HG03575 (cell line): ENCODE measurements around the gene METAP1D.
A peak's percentile ranks its signal among the peaks of the same experiment; 100 is the strongest.
"Not testable (repeated sequence)": the region's sequence is repeated elsewhere in the genome, so short reads cannot be mapped to it uniquely, and the experiment has no call there.

Experiments used
- ATAC-seq: cut with Tn5 transposase; IDR thresholded peaks from one replicate; pipeline ENCODE4 v1.9.1; 2021; ENCODE audit not compliant: unreplicated experiment, insufficient number of reproducible peaks, low FRiP score; ENCODE audit errors: extremely low read depth

METAP1D gene

DNA sequence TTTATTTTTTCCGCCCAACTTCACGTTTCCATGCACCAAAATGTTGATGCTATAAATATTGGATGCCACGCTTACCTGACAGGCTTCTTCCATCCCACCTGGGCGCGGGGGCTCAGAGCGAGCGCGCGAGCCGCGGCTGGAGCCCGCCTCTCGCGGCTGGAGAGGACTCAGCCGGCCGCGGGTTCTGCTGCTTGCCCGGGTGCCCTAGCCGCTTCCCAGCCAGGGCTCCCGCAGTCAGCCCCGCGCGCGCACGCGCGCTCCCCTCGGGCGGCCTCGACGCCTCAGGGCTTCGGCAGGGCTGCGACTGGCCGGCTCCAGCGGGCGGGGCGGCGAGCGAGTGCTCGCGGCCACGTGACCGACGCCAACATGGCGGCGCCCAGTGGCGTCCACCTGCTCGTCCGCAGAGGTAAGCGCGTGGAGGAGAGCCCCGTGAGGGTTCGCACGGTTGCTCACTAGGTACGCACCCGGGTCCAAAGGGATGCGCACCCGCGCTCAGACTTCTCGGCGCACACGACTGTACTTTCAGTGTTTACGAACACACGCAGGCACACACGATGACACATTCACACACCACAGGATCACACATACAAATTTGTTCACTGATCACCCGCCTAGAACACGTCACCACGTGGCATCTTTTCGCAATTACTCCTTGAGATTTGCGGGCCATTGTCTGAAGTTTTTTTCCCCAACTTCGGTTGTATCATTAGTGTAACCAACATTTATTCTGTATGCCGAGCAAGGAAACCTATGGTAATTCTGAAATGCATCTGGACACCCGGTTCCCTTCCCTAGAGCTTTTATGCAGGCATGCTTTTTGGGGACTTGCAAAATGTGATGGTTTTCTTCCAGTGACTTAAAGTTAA is at the start of gene METAP1D:
METAP1D (plus strand) TSS at position 350 of the 866 bp plus-strand sequence; CDS start at position 367, 17 bp downstream.
- ATAC-seq: peak; percentile 30

DNA sequence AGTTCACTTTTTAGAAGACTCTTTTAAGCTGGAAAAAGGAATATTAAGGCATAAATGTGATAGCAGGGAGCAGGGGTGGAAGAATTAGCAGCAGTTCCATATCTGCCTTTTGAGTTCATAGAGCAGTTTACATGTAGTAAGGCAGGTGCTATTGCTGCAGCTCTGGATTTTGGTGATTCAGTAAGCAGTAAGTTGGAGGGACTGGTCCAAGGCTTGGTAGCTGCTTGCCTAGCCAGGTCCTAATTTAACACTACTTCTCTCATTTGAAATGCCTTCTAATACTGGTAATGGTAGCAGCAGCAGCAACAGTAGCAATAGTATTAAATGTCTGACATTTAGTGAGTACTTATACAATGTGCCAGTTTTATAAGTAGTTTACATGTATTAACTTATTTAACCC is 47.5 kb upstream of the METAP1D start:
- no peak for ATAC-seq

DNA sequence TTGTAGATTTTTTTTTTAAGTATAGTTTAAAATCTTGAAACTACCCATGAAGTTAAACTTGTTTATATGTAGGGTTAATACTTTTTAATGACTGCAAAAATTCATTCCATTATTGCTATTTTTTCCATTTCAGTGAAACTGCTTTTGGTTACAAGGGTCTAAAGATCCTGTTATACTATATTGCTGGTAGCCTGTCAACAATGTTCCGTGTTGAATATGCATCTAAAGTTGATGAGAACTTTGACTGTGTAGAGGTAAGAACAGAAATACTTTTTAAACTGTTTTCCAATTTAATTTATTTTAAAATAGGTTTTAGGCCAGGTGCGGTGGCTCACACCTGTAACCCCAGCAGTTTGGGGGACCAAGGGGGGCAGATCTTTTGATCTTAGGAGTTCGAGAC is 47.0 kb upstream of the METAP1D start:
- no peak for ATAC-seq

DNA sequence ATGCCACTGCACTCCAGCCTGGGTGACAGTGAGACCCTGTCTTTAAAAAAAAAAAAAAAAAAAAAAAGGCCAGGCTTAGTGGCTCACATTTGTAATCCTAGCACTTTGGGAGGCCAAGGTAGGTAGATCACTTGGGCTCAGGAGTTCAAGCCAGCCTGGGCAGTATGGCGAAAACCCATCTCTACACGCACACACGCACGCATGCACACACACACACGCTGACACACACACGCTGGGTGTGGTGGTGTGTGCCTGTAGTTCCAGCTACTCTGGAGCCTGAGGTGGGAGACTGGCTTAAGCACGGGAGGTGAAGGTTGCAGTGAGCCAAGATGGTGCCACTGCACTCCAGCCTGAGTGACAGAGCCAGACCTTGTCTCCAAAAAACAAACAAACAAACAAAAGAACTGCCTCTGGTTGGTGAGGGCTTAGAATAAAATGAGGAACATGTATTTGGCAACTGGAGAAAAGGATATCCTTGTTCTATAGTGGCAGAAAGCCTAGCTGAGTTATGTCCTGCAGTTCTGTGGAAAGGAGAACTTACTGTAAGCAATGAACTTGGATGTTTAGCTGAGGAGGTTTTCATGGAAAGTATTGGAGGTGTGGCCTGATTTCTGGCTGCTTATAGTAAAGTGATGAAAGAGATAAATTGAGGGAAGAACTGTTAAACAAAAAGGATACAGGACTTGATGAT is 43.5 kb upstream of the METAP1D start:
- ATAC-seq: no peak

DNA sequence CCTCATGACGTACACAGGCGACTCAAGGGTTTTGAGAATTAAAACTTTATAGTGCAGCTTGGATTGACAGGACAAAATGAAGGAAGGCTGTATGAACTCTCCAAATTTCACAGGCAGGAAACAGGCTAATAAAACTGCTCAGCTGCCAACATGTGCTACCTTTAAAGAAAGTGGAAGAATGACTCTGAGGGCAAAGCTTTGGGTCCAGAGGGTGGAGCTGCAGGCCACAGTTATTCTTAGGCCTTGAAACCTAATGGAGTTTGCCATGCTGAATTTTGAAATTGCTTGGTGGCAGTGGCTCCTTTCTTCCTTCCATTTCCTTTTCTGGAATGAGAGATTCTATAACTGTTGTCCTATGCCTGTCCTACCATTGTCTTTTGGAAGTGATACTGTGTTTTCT is 42.7 kb upstream of the METAP1D start:
- ATAC-seq: no peak

DNA sequence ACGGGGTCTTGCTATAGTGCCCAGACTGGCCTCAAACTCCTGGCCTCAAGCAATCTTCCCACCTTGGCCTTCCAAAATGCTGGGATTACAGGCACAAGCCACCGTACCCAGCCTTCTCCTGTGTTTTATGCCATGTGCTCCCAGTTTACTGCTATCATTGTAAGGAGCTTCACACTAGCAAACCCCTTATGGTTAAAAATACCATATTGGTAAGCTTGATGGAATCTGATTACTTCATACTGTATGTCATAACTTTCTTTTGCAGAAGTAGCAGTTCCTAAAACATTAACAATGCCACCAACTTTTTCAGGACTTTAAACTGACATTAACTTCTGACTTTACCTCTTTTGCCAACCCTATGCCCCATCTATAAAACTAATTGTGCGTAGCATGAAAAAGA is 41.3 kb upstream of the METAP1D start:
- no peak for ATAC-seq

DNA sequence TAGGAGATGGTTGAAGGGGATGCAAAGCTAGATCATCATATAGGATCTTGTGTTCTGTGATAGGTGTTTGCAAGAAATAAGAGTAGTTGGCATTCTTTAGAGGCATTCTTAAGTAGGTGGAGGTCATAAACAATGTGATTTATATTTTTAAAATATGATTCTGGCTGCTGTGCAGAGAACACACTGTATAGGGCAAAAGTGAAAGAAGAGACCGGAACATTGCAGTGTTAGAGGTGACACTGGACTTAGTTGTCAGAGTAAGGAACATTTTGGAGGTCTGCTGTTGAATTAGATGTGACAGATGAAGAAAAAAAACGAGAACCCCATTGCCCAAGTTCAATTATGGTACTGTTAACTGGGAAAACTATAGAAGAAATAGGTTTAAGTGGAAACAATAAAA is 39.8 kb upstream of the METAP1D start:
- no peak for ATAC-seq

DNA sequence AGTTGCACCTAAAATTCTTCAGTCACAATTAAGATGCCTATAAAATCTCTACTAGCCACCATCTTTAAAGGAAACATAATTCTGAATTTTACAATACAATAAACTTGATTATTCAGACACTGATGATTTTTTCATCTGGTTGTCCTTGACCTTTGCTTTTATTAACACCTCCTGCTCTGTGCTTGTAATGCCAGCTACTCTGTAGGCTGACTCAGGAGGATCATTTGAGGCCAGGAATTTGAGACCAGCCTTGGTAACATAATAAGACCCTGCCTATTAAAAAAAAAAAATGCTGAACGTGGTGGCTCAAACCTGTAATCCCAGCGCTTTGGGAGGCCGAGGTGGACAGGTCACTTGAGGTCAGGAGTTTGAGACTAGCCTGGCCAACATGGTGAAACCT is 39.2 kb upstream of the METAP1D start:
- ATAC-seq: no peak

DNA sequence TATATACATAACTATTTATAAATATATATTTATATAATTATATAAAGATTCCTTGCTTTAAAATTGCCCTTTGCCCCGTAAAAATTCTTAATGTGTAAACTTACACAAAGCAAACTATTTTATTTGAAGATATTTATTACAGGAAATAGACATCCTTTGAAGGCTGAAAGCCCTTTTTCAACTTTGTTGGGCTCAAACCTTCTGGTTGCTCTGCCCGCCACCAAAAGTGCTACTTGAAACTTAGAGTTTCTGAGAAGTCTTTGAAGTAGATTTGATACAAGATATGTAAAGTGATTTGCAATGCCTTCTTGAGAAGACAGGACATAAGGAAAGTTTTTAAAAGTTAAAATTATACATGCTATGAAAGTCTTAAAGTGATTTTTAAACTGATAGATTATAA is 36.6 kb upstream of the METAP1D start:
- no peak for ATAC-seq

DNA sequence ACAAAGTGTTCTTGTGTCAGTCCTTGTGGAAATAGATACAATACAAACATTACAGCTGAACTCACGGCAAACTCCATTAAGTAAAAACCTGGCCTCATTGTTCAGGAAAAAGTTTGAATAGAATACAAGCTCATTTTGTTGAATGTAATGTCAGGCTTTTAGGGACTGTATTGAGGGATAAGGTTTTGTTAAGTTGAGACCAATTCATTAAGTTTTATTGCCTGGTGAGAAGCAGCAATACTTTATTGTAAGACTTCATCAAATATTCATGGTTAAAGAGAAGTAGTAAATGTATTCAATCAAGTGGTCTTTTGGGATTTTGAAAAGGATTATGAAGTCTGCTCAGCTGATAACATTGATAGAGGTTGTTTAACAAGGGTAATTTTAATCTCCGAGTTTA is 35.4 kb upstream of the METAP1D start:
- ATAC-seq: no peak

DNA sequence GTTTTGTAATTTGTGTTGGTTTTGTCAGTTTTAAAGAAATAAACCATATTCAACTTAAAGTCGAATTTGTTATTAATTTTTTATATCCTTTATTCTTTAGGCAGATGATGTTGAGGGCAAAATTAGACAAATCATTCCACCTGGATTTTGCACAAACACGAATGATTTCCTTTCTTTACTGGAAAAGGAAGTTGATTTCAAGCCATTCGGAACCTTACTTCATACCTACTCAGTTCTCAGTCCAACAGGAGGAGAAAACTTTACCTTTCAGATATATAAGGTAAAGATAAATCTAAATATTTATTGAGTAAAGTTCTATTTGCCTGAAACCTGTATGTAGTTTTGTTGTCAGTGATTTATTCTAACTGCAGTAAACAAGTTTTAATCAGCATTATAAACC is 34.5 kb upstream of the METAP1D start:
- no peak for ATAC-seq

DNA sequence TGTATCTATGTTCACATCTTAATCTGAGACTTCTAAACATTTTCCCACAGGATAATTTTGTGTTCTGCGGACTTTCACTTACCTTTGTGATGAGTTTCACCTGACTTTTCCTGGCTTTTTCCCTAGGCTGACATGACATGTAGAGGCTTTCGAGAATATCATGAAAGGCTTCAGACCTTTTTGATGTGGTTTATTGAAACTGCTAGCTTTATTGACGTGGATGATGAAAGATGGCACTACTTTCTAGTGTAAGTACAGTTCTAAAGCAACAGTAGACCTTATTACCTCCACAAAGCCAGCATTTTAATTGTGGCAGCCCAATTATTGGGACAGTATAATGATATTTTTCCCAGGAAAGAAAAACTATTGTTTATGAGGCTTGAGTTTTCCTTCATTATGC is 34.1 kb upstream of the METAP1D start:
- ATAC-seq: no peak

DNA sequence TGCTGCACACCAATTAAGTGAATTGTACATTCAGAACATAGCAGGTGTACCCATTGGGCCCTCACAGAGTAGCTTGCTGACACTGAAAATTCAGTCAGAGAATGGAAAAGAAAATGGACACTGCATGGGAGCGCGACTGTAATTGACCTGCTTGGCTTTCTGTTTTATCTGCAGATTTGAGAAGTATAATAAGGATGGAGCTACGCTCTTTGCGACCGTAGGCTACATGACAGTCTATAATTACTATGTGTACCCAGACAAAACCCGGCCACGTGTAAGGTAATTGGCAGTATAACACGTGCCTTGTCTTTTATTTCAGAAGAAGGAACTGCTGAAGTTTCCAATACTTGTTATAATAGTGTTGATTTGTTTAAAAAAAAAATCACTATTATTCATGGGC is 33.5 kb upstream of the METAP1D start:
- ATAC-seq: no peak

DNA sequence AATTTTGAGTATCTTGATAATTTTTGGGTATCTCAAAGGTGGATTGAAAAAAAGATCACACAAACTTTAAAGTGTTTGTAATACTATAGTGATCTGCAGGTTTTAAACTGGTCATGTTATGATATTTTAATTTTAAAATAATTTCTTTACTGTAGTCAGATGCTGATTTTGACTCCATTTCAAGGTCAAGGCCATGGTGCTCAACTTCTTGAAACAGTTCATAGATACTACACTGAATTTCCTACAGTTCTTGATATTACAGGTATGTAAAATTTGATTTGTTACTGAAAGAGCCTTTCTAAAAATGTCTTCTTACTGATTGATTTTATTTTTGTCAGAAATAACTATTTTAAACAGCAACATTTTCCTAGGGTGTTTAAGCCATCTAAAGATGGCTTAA is 33.1 kb upstream of the METAP1D start:
- ATAC-seq: no peak

DNA sequence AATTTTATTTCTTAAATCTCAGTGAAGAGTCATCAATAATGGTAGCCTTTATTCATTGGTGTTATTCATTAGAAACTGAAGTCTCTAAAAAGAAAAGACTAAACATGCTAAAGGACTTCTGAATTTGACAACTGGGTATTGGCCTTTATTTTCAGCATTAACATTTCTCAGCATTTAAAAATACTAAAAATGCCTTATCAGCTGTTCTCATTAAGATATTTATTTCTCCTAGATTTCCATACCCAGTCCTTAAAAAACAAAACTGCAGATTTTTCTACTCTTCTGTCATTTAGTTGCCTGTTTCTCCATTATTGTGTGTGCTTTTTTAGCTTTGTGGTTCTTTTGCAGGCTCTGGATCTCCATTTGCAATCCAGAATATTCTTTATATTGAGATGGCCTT is 31.2 kb upstream of the METAP1D start:
- ATAC-seq: no peak

DNA sequence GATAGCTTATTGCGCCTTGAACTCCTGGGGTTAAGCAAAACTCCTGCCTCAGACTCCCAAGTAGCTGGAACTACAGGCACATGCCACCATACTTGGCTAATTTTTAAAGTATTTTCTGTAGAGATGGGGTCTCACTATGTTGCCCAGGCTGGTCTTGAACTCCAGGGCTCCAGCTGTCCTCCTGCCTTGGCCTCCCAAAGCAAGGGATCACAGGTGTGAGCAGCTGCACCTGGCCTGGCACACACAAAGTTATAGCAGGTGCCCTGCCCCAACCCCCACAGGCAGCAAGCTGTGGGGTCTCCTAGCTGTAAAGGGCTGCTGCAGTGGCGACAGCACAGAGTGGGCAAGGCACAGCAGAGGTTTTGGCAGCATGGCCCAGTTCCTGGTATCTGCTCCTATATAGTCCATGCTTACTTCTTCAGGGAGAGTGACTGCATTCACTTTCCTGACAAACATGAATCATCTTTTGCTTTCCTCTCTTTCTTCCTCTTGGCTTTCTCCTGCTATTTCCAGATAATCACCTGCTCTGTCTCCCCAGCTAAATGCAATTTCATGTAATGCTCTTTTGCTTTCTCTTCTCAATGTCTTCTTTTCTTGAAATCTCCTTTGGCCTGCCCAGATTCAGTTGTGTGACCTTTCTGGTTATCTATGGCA is 27.3 kb upstream of the METAP1D start:
- ATAC-seq: no peak

DNA sequence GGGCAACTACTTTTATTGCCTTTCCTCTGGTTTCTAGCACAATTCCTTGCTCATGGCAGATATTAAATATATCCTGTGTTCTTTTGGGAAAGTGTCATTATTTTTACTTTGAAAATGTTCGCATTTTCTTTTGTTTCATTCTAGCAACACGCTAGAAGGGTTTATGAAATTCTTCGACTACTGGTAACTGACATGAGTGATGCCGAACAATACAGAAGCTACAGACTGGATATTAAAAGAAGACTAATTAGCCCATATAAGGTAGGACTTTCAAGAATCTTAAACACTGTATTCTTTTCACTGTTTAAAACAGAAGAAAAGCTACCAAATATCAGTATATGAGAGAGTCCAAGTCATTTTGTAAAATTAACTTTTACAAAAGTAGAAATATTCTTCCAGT is 20.6 kb upstream of the METAP1D start:
- ATAC-seq: no peak

DNA sequence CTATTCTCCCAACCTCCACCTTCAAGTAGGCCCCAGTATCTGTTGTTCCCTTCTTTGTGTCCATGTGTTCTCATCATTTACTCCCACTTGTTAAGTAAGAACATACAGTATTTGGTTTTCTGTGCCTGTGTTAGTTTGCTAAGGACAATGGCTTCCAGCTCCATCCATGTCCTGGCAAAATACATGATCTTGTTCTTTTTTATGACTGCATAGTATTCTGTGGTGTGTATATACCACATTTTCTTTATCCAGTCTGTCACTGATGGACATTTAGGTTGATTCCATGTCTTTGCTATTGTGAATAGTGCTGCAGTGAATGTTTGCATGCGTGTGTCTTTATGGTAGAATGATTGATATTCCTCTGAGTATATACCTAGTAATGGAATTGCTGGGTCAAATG is 15.8 kb upstream of the METAP1D start:
- not testable (repeated sequence) for ATAC-seq

DNA sequence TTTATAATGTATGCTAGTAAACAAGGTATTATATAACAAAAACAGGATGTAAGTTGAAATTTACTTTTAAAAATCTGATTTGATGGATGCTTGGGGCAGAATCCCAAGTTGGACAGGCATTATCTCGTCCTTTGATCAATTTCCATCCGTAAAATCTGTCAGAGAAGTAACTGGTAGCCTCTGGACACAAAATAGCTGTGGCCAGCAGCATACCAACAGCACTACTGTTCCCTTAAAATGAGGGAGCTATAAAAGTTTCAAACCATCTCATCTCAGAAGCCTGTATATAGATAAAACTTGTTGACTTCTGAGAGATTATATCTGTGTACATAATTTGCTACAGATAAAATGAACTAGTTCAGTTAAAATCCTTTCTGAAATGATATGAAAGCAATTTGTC is 14.7 kb upstream of the METAP1D start:
- ATAC-seq: no peak

DNA sequence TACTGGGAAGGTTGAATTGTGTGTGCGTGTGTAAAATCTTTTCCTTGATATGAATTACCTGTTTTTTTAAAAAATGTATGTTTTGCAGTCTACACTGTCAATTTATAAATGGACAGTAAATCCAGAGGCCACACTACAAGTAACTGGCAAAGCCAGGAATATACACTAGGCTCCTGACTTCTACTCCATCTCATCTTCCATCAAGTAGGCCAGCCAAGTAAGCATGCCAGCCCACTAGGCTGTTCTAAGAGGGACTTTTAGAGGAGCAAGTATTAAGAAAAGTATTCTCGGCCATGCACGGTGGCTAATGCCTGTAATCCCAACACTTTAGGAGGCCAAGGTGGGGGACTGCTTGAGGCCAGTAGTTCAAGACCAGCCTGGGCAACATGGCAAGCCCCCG is 13.0 kb upstream of the METAP1D start:
- ATAC-seq: no peak
